Peyer's patch (tissue), 4 donors: Measurements from ENCODE around the gene ISG20L2.

ENCODE experiments used
- CTCF ChIP-seq, 6 experiments: fragments of 450-650 bp in 4 of 6; fragments of 200-600 bp in 2 of 6; sonication (generic) in 1 of 6; IDR thresholded peaks; one replicate each; pipeline ENCODE4 v1.5.1; 2017 to 2019; ENCODE audit warnings: antibody characterized with exemption in 6 of 6, mild to moderate bottlenecking in 3 of 6, moderate library complexity in 1 of 6
- POLR2A ChIP-seq, 2 donors: fragments of 450-650 bp; IDR thresholded peaks; one replicate each; pipeline ENCODE4 v1.5.1; 2017; ENCODE audit warnings: antibody characterized with exemption in 2 of 2, mild to moderate bottlenecking in 2 of 2, moderate library complexity in 2 of 2

- TF ChIP-seq CTCF (IDR thresholded peaks at IDR 0.05) (peak in 4 of 6 experiments; percentile 3 to 24 (median 13)), POLR2A (IDR thresholded peaks at IDR 0.05) (no peak)
Measured at GRCh38 chr1:156773607-156774006, 45.0 kb upstream of the ISG20L2 start.
